Measurements from ENCODE around the gene LYRM4. TPM values are rescaled to one million over a fixed set of nuclear protein-coding genes. Genes with fewer than 3 reads are reported as not detected.

LYRM4 gene
- total RNA-seq, 1 donor: 25.5 TPM

DNA sequence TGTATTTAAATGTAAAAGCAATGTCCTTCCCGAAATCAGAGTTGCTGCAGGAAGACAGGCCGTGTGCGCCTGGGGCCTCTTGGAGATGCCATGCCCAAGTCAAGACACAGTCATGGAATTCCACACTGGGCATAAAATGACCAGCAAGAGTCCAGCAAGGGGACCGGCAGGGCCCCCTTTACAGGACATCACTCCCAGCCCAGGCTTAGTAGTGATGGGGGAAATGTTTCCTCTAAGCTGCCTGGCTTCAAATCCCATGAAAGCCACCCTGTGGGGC lies 177.5 kb downstream of the LYRM4 start:
- Histone ChIP-seq H3K9me3 (ENCODE audit: low read depth, low read length) (no peaks in the 10 kb centered on the region), H3K4me1 (ENCODE audit: insufficient read depth, low read length) (peaks cover 33% of the 10 kb centered on the region), H3K27me3 (ENCODE audit: insufficient read depth, low read length) (peaks cover 34% of the 10 kb centered on the region), H3K4me3 (ENCODE audit: low read length) (no peak overlapping the region)

DNA sequence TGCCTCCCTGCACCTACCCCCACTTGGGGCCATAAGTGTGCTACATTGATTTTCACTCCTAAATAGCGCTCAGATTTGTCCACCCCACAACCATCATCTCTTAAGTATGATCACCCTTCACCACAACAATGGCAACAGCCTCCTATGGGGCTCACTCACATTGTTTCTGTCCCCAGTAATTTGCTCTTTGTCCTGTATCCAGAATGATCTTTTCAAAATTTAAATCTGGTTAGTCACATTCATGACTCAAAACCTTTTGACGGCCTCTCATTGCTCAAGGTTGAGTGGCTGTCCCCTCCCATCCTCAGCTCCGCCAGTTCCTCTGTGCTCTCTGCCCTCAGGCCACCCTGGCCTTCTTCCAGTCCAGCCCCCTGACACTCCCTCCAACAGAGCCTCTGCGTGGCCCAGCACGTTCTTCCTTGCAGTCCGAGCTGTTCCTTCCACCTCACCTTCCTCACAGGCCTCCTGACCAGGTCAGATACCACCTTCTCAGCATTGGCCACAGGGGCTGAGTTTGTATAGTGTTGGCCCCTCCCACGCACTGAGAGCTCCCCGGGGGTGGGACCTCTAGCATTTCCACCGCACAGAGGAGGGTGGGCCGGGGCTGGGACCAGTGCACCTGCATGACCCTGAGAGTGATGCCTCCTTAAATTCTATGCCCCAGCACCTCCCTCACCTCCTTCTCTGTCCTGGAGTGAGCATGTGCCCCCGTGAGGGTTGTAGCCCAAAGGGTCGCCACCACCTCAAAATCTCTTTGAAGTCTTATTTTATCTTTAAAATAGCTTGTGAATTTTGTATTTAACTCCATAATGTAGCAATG lies 178.1 kb downstream of the LYRM4 start:
- H3K4me3 ChIP-seq (ENCODE audit: low read length): no peak overlapping the region
- peaks cover 32% of the 10 kb centered on the region for H3K4me1 ChIP-seq (ENCODE audit: insufficient read depth, low read length)
- no peaks in the 10 kb centered on the region for H3K9me3 ChIP-seq (ENCODE audit: low read depth, low read length)
- H3K27me3 ChIP-seq (ENCODE audit: insufficient read depth, low read length): peaks cover 34% of the 10 kb centered on the region

DNA sequence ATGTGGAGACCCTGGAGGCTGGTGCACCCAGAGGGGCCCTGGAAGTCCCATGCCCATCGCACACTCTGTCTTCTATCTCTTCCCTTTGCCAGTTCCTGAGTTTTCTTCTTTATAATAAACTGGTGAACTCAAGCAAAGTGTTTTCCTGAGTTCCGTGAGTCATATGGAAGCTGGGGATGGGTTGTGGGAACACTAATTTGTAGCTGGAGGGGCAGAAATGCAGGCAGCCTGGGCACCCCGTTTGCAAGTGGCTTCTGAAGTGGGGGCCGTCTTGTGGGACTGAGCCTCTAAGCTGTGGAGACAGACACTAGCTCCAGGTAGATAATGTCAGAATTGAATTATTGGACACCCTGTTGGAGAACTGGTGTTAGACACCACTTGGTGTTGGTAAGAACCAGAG lies 178.8 kb downstream of the LYRM4 start:
- Histone ChIP-seq H3K4me1 (ENCODE audit: insufficient read depth, low read length) (peaks cover 24% of the 10 kb centered on the region), H3K9me3 (ENCODE audit: low read depth, low read length) (no peaks in the 10 kb centered on the region), H3K4me3 (ENCODE audit: low read length) (no peak overlapping the region), H3K27me3 (ENCODE audit: insufficient read depth, low read length) (peaks cover 28% of the 10 kb centered on the region)

DNA sequence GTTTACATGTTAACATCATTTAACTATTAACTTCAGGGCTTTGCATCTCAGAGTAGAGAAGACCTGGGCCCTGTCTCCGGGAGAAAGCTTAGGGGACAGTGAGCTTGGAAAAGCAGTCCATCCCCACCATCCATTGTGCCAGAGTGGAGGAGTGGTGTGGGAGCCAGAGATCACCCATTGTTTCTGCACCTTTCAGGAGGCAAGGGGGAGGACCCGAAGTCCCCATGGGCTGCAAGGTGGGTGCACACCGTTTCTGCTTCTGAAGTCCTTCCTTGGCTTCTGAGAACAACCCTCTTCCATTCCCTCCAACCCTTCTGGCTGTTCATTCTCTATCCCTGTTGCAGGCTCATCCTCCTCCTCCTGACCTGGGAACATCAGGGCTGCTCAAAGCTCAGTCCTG lies 179.6 kb downstream of the LYRM4 start:
- H3K4me1 ChIP-seq (ENCODE audit: insufficient read depth, low read length): peaks cover 17% of the 10 kb centered on the region

GRCh38 chr6:5080574-5080973 lies 180.2 kb downstream of the LYRM4 start:
- no peak overlapping the region for H3K4me3 ChIP-seq (ENCODE audit: low read length)

More for the DNA sequence above, 179.6 kb downstream of the LYRM4 start:
- no peak overlapping the region for H3K4me3 ChIP-seq (ENCODE audit: low read length)
- peaks cover 20% of the 10 kb centered on the region for H3K27me3 ChIP-seq (ENCODE audit: insufficient read depth, low read length)
- H3K9me3 ChIP-seq (ENCODE audit: low read depth, low read length): no peaks in the 10 kb centered on the region

DNA sequence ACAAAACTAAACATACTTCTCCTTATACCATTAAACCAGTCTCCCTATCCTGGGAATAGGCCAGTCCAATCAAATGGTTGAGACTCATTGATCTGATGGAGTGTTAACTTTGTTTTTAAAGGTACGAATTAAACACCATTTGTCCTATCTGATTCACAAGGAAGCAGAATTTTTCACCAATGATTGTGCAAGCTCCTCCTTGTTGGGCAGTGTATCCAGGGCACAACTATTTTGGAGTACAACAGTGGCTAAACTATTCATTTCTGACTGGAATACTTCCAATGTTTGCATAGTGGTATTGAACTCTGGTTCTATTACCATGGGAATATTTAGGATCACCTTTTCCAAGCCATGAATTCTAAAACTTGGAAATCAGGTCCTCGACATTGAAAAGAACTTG lies 181.1 kb downstream of the LYRM4 start:
- Histone ChIP-seq H3K27me3 (ENCODE audit: insufficient read depth, low read length) (peaks cover 13% of the 10 kb centered on the region), H3K4me1 (ENCODE audit: insufficient read depth, low read length) (peaks cover 4% of the 10 kb centered on the region), H3K9me3 (ENCODE audit: low read depth, low read length) (no peaks in the 10 kb centered on the region), H3K4me3 (ENCODE audit: low read length) (no peak overlapping the region)

More at GRCh38 chr6:5080574-5080973, 180.2 kb downstream of the LYRM4 start:
- Histone ChIP-seq H3K4me1 (ENCODE audit: insufficient read depth, low read length) (peaks cover 10% of the 10 kb centered on the region), H3K27me3 (ENCODE audit: insufficient read depth, low read length) (peaks cover 16% of the 10 kb centered on the region), H3K9me3 (ENCODE audit: low read depth, low read length) (no peaks in the 10 kb centered on the region)

- no peak overlapping the region for H3K4me3 ChIP-seq (ENCODE audit: low read length)
- peaks cover 3% of the 10 kb centered on the region for H3K27me3 ChIP-seq (ENCODE audit: insufficient read depth, low read length)
- no peaks in the 10 kb centered on the region for H3K4me1 ChIP-seq (ENCODE audit: insufficient read depth, low read length)
- no peaks in the 10 kb centered on the region for H3K9me3 ChIP-seq (ENCODE audit: low read depth, low read length)
These were observed 182.6 kb downstream of the LYRM4 start for GRCh38 chr6:5078121-5078669.

- H3K9me3 ChIP-seq (ENCODE audit: low read depth, low read length): no peaks in the 10 kb centered on the region
- no peaks in the 10 kb centered on the region for H3K4me1 ChIP-seq (ENCODE audit: insufficient read depth, low read length)
- no peak overlapping the region for H3K4me3 ChIP-seq (ENCODE audit: low read length)
- no peaks in the 10 kb centered on the region for H3K27me3 ChIP-seq (ENCODE audit: insufficient read depth, low read length)
These were observed 183.8 kb downstream of the LYRM4 start for GRCh38 chr6:5076931-5077330.

- H3K9me3 ChIP-seq (ENCODE audit: low read depth, low read length): no peaks in the 10 kb centered on the region
- no peaks in the 10 kb centered on the region for H3K27me3 ChIP-seq (ENCODE audit: insufficient read depth, low read length)
- H3K4me3 ChIP-seq (ENCODE audit: low read length): no peak overlapping the region
- no peaks in the 10 kb centered on the region for H3K4me1 ChIP-seq (ENCODE audit: insufficient read depth, low read length)
These were observed 186.8 kb downstream of the LYRM4 start for GRCh38 chr6:5073992-5074391.

DNA sequence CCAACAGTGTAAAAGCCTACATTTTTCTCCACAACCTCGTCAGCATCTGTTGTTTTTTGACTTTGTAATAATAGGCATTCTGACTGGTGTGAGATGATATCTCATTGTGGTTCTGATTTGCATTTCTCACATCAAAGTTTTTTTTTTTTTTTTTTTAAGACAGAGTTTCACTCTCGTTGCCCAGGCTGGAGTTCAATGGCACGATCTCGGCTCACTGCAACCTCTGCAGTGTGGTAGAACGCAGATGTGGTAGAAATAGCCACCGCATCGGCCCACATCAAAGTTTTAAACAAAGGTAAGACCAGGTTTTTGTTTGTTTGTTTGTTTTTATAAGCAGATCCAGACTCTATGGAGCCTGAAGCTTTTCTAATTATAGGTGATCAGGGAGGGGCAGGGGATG lies 188.3 kb downstream of the LYRM4 start:
- Histone ChIP-seq H3K4me3 (ENCODE audit: low read length) (no peak overlapping the region), H3K27me3 (ENCODE audit: insufficient read depth, low read length) (no peaks in the 10 kb centered on the region), H3K9me3 (ENCODE audit: low read depth, low read length) (no peaks in the 10 kb centered on the region), H3K4me1 (ENCODE audit: insufficient read depth, low read length) (no peaks in the 10 kb centered on the region)

- Histone ChIP-seq H3K27me3 (ENCODE audit: insufficient read depth, low read length) (no peaks in the 10 kb centered on the region), H3K4me3 (ENCODE audit: low read length) (no peak overlapping the region), H3K4me1 (ENCODE audit: insufficient read depth, low read length) (no peaks in the 10 kb centered on the region), H3K9me3 (ENCODE audit: low read depth, low read length) (no peaks in the 10 kb centered on the region)
These were observed 189.5 kb downstream of the LYRM4 start for GRCh38 chr6:5071216-5071615.

- Histone ChIP-seq H3K4me1 (ENCODE audit: insufficient read depth, low read length) (no peaks in the 10 kb centered on the region), H3K9me3 (ENCODE audit: low read depth, low read length) (no peaks in the 10 kb centered on the region), H3K27me3 (ENCODE audit: insufficient read depth, low read length) (no peaks in the 10 kb centered on the region), H3K4me3 (ENCODE audit: low read length) (no peak overlapping the region)
These were observed 192.5 kb downstream of the LYRM4 start for GRCh38 chr6:5068153-5068751.

- H3K27me3 ChIP-seq (ENCODE audit: insufficient read depth, low read length): no peaks in the 10 kb centered on the region
- no peaks in the 10 kb centered on the region for H3K4me1 ChIP-seq (ENCODE audit: insufficient read depth, low read length)
- H3K9me3 ChIP-seq (ENCODE audit: low read depth, low read length): no peaks in the 10 kb centered on the region
- no peak overlapping the region for H3K4me3 ChIP-seq (ENCODE audit: low read length)
These were observed 193.4 kb downstream of the LYRM4 start for GRCh38 chr6:5067305-5067704.

DNA sequence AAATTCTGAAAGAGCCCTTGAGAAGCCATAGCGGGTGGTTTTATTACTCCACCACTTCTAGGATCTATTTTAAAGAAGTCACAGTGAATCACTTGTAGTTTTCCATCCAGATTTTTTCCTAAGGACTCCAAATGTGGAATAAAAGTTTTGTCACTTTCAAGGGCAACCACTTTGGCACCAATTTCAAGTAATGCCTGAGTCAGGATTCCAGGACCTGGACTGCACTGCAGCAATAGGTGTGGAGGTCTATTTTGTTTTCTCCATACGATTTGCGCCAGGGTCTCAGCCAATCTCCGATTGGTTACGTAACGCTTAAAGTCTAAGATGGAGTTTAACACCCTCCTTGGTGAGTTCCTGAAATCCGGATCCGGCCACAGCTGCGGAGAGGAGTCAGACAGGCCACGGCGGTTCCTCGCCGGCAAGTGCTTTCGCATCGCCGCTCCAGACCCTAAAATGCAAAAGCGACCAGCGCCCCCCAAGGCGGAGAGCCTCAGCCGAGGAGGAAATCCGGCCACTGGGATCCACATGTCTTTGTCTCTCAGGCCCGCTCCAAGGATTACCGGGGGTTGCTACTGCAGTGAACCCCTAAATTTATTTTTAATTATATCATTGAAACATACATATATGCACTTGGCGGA lies 194.2 kb downstream of the LYRM4 start:
- Histone ChIP-seq H3K9me3 (ENCODE audit: low read depth, low read length) (no peaks in the 10 kb centered on the region), H3K27me3 (ENCODE audit: insufficient read depth, low read length) (no peaks in the 10 kb centered on the region), H3K4me3 (ENCODE audit: low read length) (no peak overlapping the region), H3K4me1 (ENCODE audit: insufficient read depth, low read length) (no peaks in the 10 kb centered on the region)

GRCh38 chr6:5063617-5064016 lies 197.1 kb downstream of the LYRM4 start:
- Histone ChIP-seq H3K4me1 (ENCODE audit: insufficient read depth, low read length) (no peaks in the 10 kb centered on the region), H3K4me3 (ENCODE audit: low read length) (no peak overlapping the region), H3K9me3 (ENCODE audit: low read depth, low read length) (no peaks in the 10 kb centered on the region), H3K27me3 (ENCODE audit: insufficient read depth, low read length) (no peaks in the 10 kb centered on the region)
